GM12891 (cell line): ENCODE data around the gene AFAP1L2.

Source experiments
- POLR2AphosphoS5 ChIP-seq: IDR thresholded peaks from 2 replicates; pipeline ENCODE4 v1.6.1; 2011; ENCODE audit warnings: low read depth, low read length, control low read depth
- SPI1 ChIP-seq: IDR thresholded peaks from 2 replicates; pipeline ENCODE4 v1.6.1; 2011; ENCODE audit warnings: low read depth, low read length, control low read depth

DNA sequence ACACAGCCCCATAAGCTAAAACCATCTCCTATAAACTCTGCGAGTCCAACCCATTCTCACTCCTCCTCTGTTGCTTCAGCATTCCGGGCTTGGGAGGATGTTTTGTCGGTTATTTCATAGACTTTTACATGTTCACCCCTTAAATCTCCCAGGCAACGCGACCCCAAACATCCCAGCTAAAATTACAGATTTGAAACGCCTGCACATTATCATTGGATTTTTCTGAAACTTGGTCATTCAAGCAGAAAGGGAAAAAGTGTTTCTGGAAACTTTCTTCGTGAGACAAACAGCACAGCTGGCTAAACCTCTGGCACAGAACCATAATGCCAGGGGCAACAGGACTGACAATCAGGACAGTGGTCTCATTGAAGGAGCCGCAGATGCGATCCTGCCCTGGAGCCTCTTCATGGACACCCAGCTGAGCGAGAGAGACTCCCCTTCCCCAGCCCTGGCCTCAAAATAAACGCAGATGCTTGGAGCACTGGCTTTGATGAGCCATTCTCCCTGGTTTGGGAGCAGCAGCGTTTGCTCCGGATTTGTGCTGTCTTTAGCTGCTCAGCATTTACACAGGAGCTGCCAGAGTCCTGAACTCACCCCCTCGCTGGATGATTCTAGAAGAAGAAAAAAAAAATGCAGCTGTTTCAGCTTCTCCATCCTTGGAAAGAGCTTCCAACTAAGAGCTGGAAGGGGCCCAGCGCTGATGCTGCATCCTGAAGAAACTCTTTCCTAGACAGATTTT is 30.1 kb downstream of the AFAP1L2 start:
- TF ChIP-seq POLR2AphosphoS5: no peak
- TF ChIP-seq SPI1: no peak
